ENCODE data around the gene MRPL16.

GRCh38 chr11:59792507-59792906 is 18.1 kb downstream of the MRPL16 start:
- TF ChIP-seq CTCF (IDR thresholded peaks at IDR 0.05) (no peak), POLR2A (IDR thresholded peaks at IDR 0.05) (no peak)
